ENCODE data around the gene CLTC. TPM values are rescaled to one million over a fixed set of nuclear protein-coding genes. Genes with fewer than 3 reads are reported as not detected.

Gene CLTC
- total and polyA plus RNA-seq, 2 of the 13 experiments (the other 11 are each of a cell fraction or from before 2014, with no cell fraction given): 134 to 283 TPM

GRCh38 chr17:59727817-59728533, 108.3 kb downstream of the CLTC start (continued):
- TF ChIP-seq ARID3A (IDR thresholded peaks at IDR 0.05; ENCODE audit: low read depth, low read length) (peak; percentile 76), MAFF (IDR thresholded peaks at IDR 0.05; ENCODE audit: low read depth, low read length) (peak; percentile 53; the same call in 1 of the 2 replicates)

GRCh38 chr17:59730268-59730834, 110.7 kb downstream of the CLTC start:
- H3K9ac ChIP-seq (ENCODE audit: insufficient read depth, low read depth, low read length): no peak overlapping the region
- FAIRE-seq: no peak
- DNase-seq (ENCODE audit: low spot score): no peak
- TF ChIP-seq ZNF121 (CRISPR knock-in tag; IDR thresholded peaks at IDR 0.05) (peak; percentile 88), NR2C2 (CRISPR knock-in tag; IDR thresholded peaks at IDR 0.05; ENCODE audit: borderline replicate concordance) (no peak), MAFK (conservative IDR thresholded peaks at IDR 0.05 in 1 of 2, IDR thresholded peaks at IDR 0.05 in 1 of 2; ENCODE audit: low read length in 2 of 2) (0 out of 4 replicates have a peak, but pooled peaks of 1 of the 2 experiments have one; percentile 47), ZNF768 (CRISPR knock-in tag; IDR thresholded peaks at IDR 0.05) (no peak), RFX3 (CRISPR knock-in tag; IDR thresholded peaks at IDR 0.05) (no peak), MAFF (IDR thresholded peaks at IDR 0.05; ENCODE audit: low read depth, low read length) (peak; percentile 55), ZNF12 (CRISPR knock-in tag; IDR thresholded peaks at IDR 0.05) (no peak)
- intact Hi-C loops (cut with micrococcal nuclease; ENCODE audit: unreplicated experiment): no loop called here
- WGBS (ENCODE audit: low lambda C conversion rate): 100% methylated on average over 1 of the region's 1 CpG
- no peak overlapping the region for H3K4me3 ChIP-seq (replicated peaks in 1 of 3; ENCODE audit: insufficient read depth in 1 of 3, low read depth in 2 of 3, low read length in 3 of 3)
- H3K4me1 ChIP-seq (ENCODE audit: insufficient read depth, low read length): peaks cover 50% of the 10 kb centered on the region
- H2AFZ ChIP-seq (ENCODE audit: low read length): no peak overlapping the region
- no peaks in the 10 kb centered on the region for H3K27me3 ChIP-seq (ENCODE audit: control insufficient read depth in 1 of 2, insufficient read depth in 2 of 2, low read length in 2 of 2)
- H3K27ac ChIP-seq (ENCODE audit: extremely low read length, insufficient read depth, low read length): peak overlapping the region; percentile 41
- ChIA-PET POLR2A (interaction anchor here (2.7 kb wide), 1 partner anchor 23 kb away, joined by 7 read pairs; the partner anchor contains the start of genes PTRH2 and VMP1), CTCF (ENCODE audit: low intra/inter-chr PET ratio, low total read pairs) (no interaction called here)
- in situ Hi-C loops (cut with HindIII; ENCODE audit: extremely low pct_ligation_motif_present, low pct_unique_long_range_greater_than_20kb): no loop called here
- H3K9me3 ChIP-seq (ENCODE audit: low read length): no peaks in the 10 kb centered on the region
- H4K20me1 ChIP-seq (ENCODE audit: insufficient read depth, low read length): no peaks in the 10 kb centered on the region
- H3K4me2 ChIP-seq (ENCODE audit: low read depth, low read length): no peak overlapping the region
- H3K36me3 ChIP-seq (replicated peaks in 1 of 2; ENCODE audit: control insufficient read depth in 1 of 2, insufficient read depth in 2 of 2, low read length in 2 of 2): peaks cover 4 to 16% of the 10 kb centered on the region in 2 experiments
- BruUV-seq (replicated peaks): no TSS peak
- ATAC-seq: no peak
- H3K79me2 ChIP-seq (ENCODE audit: insufficient read depth, low read length): peaks cover 58% of the 10 kb centered on the region
